HG02943 (cell line): ENCODE data around the gene WNT7A.

Experiments
- ATAC-seq: cut with Tn5 transposase; IDR thresholded peaks from one replicate; pipeline ENCODE4 v1.9.1; 2021; ENCODE audit warnings: mild to moderate bottlenecking, low read depth, moderate library complexity; ENCODE audit not compliant: unreplicated experiment

WNT7A gene

GRCh38 chr3:13798401-13798800 is 81.5 kb downstream of the WNT7A start:
- no peak for ATAC-seq

- ATAC-seq = no peak
These were observed 83.0 kb downstream of the WNT7A start for GRCh38 chr3:13796701-13797460.

- no peak for ATAC-seq
These were observed 84.1 kb downstream of the WNT7A start for GRCh38 chr3:13795816-13796215.

GRCh38 chr3:13794322-13794721 is 85.5 kb downstream of the WNT7A start:
- ATAC-seq = no peak

GRCh38 chr3:13793451-13793850 is 86.4 kb downstream of the WNT7A start:
- ATAC-seq = no peak

GRCh38 chr3:13792512-13793371 is 87.1 kb downstream of the WNT7A start:
- no peak for ATAC-seq

GRCh38 chr3:13792051-13792490 is 87.8 kb downstream of the WNT7A start:
- ATAC-seq = no peak

- no peak for ATAC-seq
These were observed 88.4 kb downstream of the WNT7A start for GRCh38 chr3:13791198-13792050.

GRCh38 chr3:13790376-13791197 is 89.3 kb downstream of the WNT7A start:
- no peak for ATAC-seq

- no peak for ATAC-seq
These were observed 91.1 kb downstream of the WNT7A start for GRCh38 chr3:13788522-13789424.

GRCh38 chr3:13787533-13788132 is 92.2 kb downstream of the WNT7A start:
- ATAC-seq = no peak

- no peak for ATAC-seq
These were observed 93.1 kb downstream of the WNT7A start for GRCh38 chr3:13786811-13787210.

- no peak for ATAC-seq
These were observed 93.9 kb downstream of the WNT7A start for GRCh38 chr3:13785853-13786436.

GRCh38 chr3:13785351-13785750 is 94.5 kb downstream of the WNT7A start:
- no peak for ATAC-seq

GRCh38 chr3:13783476-13783875 is 96.4 kb downstream of the WNT7A start:
- no peak for ATAC-seq

GRCh38 chr3:13782501-13782900 is 97.4 kb downstream of the WNT7A start:
- no peak for ATAC-seq

GRCh38 chr3:13781417-13781816 is 98.5 kb downstream of the WNT7A start:
- ATAC-seq = no peak
